Body of pancreas (tissue), 4 donors: ENCODE results near the gene LDLRAD4.

Experiments used
- CTCF ChIP-seq, 7 experiments: fragments of 450-650 bp in 4 of 7; fragments of 200-600 bp in 3 of 7; sonication (generic) in 3 of 7; IDR thresholded peaks; one replicate each; pipeline ENCODE4 v1.5.1; 2016 to 2019; ENCODE audit warnings: antibody characterized with exemption in 7 of 7
- POLR2A ChIP-seq, 3 donors: fragments of 450-650 bp; IDR thresholded peaks; one replicate each; pipeline ENCODE4 v1.6.1; 2016; ENCODE audit warnings: antibody characterized with exemption in 3 of 3, mild to moderate bottlenecking in 2 of 3

DNA sequence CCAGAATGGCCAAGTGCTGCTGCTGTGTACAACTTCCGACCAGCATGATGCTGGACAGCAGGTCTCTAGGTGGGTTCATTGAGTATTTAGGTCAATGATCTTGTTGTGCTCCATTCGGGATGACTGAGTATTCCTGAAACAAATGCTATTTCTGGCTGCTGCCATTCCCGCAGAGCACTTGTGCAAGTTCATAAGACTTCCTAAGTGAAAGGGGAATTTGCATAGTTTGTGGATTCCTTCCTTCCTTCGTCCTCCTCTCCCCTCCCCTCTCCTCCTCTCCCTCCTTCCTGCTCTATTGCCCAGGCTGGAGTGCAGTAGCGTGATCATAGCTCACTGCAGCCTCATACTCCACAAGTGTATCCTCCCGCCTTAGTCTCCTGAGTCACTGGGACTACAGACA, 40.4 kb downstream of the LDLRAD4 start:
- TF ChIP-seq CTCF (IDR thresholded peaks at IDR 0.05) (no peak), POLR2A (IDR thresholded peaks at IDR 0.05) (no peak)
